Suprapubic skin (tissue), 4 donors: Measurements from ENCODE around the gene MAEA. TPM values are rescaled to one million over a fixed set of nuclear protein-coding genes. Genes with fewer than 3 reads are reported as not detected.

Experiments used
- DNase-seq, 2 donors: peaks; one replicate each; pipeline ENCODE4 v3.0.0-alpha.2; 2019; ENCODE audit warnings: low spot score in 2 of 2
- H3K27ac ChIP-seq: fragments of 200-600 bp; sonication (generic); one replicate; pipeline ENCODE4 v1.5.1; 2019
- H3K27me3 ChIP-seq: fragments of 200-600 bp; sonication (generic); one replicate; pipeline ENCODE4 v1.5.1; 2019
- H3K36me3 ChIP-seq: fragments of 200-600 bp; sonication (generic); one replicate; pipeline ENCODE4 v1.5.1; 2019
- H3K4me1 ChIP-seq: fragments of 200-600 bp; sonication (generic); one replicate; pipeline ENCODE4 v1.5.1; 2019
- H3K4me3 ChIP-seq: fragments of 200-600 bp; sonication (generic); one replicate; pipeline ENCODE4 v1.5.1; 2019; ENCODE audit warnings: mild to moderate bottlenecking
- H3K9me3 ChIP-seq: fragments of 200-600 bp; sonication (generic); one replicate; pipeline ENCODE4 v1.5.1; 2019
- CTCF ChIP-seq, 2 donors: fragments of 200-600 bp in 1 of 2; fragments of 450-650 bp in 1 of 2; sonication (generic) in 1 of 2; IDR thresholded peaks; one replicate each; pipeline ENCODE4 v1.5.1; 2016 to 2019; ENCODE audit warnings: antibody characterized with exemption in 2 of 2, mild to moderate bottlenecking in 1 of 2, moderate library complexity in 1 of 2
- EP300 ChIP-seq: sonication (generic); formaldehyde crosslinking; IDR thresholded peaks from one replicate; pipeline ENCODE4 v1.6.1; 2017; ENCODE audit warnings: antibody characterized with exemption
- POLR2A ChIP-seq, 2 donors: fragments of 450-650 bp; IDR thresholded peaks; one replicate each; pipeline ENCODE4 v1.6.1; 2017; ENCODE audit warnings: antibody characterized with exemption in 2 of 2, mild to moderate bottlenecking in 2 of 2, moderate library complexity in 2 of 2
- POLR2AphosphoS5 ChIP-seq, 3 donors: sonication (generic); formaldehyde crosslinking; IDR thresholded peaks; one replicate each; pipeline ENCODE4 v1.6.1; 2017; ENCODE audit warnings: antibody characterized with exemption in 3 of 3
- WGBS: methylation state at CpG from one replicate; pipeline ENCODE4 v1.1.5; 2018; 5-methylcytosine and 5-hydroxymethylcytosine counted together
- total RNA-seq, 4 donors: library from RNA; depleted of rRNA; stranded (reverse); fragments of >200 nt; gene quantifications; one replicate each; pipeline ENCODE4 v1.1.0, GENCODE V29; 2016

MAEA gene
- total RNA-seq, 4 donors from 2014 or later, result 58.7 to 112 (median 69.5) TPM

- 93% methylated on average over 16 of the region's 21 CpGs for WGBS
- no peak overlapping the region for H3K4me3 ChIP-seq
- H3K9me3 ChIP-seq, result no peaks in the 10 kb centered on the region
- no peak overlapping the region for H3K27ac ChIP-seq
- no peaks in the 10 kb centered on the region for H3K36me3 ChIP-seq
- no peak for TF ChIP-seq CTCF (IDR thresholded peaks at IDR 0.05)
- no peak for TF ChIP-seq POLR2A (IDR thresholded peaks at IDR 0.05)
- TF ChIP-seq POLR2AphosphoS5 (IDR thresholded peaks at IDR 0.05), result no peak
- no peak for TF ChIP-seq EP300
- peaks cover 14% of the 10 kb centered on the region for H3K4me1 ChIP-seq
- no peaks in the 10 kb centered on the region for H3K27me3 ChIP-seq
- no peak for DNase-seq
These were observed 3.7 kb upstream of the MAEA start for GRCh38 chr4:1285790-1286553.

GRCh38 chr4:1288786-1289185 is 905 bp upstream of the MAEA start:
- WGBS, result 65% methylated on average over 7 of the region's 7 CpGs
- peak in 1 of 2 donors; percentile 15 for DNase-seq
- peak overlapping the region; percentile 97 for H3K4me3 ChIP-seq
- H3K27ac ChIP-seq, result peak overlapping the region; percentile 88
- no peaks in the 10 kb centered on the region for H3K36me3 ChIP-seq
- peaks cover 35% of the 10 kb centered on the region for H3K4me1 ChIP-seq
- H3K9me3 ChIP-seq, result no peaks in the 10 kb centered on the region
- H3K27me3 ChIP-seq, result no peaks in the 10 kb centered on the region
- no peak for TF ChIP-seq EP300
- no peak for TF ChIP-seq CTCF (IDR thresholded peaks at IDR 0.05)
- TF ChIP-seq POLR2A (IDR thresholded peaks at IDR 0.05), result no peak
- no peak for TF ChIP-seq POLR2AphosphoS5 (IDR thresholded peaks at IDR 0.05)

GRCh38 chr4:1290165-1290977 is 680 bp downstream of the MAEA start:
- H3K4me1 ChIP-seq, result peaks cover 51% of the 10 kb centered on the region
- no peak for TF ChIP-seq CTCF (IDR thresholded peaks at IDR 0.05)
- no peak for TF ChIP-seq POLR2A (IDR thresholded peaks at IDR 0.05)
- TF ChIP-seq POLR2AphosphoS5 (IDR thresholded peaks at IDR 0.05), result no peak
- TF ChIP-seq EP300, result no peak
- H3K4me3 ChIP-seq, result peak overlapping the region; percentile 97
- H3K27me3 ChIP-seq, result no peaks in the 10 kb centered on the region
- 0% methylated on average over 2 of the region's 47 CpGs for WGBS
- peak in 1 of 2 donors; percentile 77 for DNase-seq
- H3K27ac ChIP-seq, result peak overlapping the region; percentile 88
- no peaks in the 10 kb centered on the region for H3K36me3 ChIP-seq
- no peaks in the 10 kb centered on the region for H3K9me3 ChIP-seq

GRCh38 chr4:1291091-1291490 is 1.4 kb downstream of the MAEA start:
- DNase-seq, result peak in 1 of 2 donors; percentile 41
- peak overlapping the region; percentile 97 for H3K4me3 ChIP-seq
- 61% methylated on average over 9 of the region's 9 CpGs for WGBS
- peak overlapping the region; percentile 88 for H3K27ac ChIP-seq
- H3K9me3 ChIP-seq, result no peaks in the 10 kb centered on the region
- H3K4me1 ChIP-seq, result peaks cover 52% of the 10 kb centered on the region
- TF ChIP-seq EP300, result no peak
- TF ChIP-seq POLR2AphosphoS5 (IDR thresholded peaks at IDR 0.05), result no peak
- TF ChIP-seq POLR2A (IDR thresholded peaks at IDR 0.05), result no peak
- TF ChIP-seq CTCF (IDR thresholded peaks at IDR 0.05), result no peak
- no peaks in the 10 kb centered on the region for H3K27me3 ChIP-seq
- H3K36me3 ChIP-seq, result no peaks in the 10 kb centered on the region
